ENCODE measurements around the gene NWD2. TPM values are rescaled to one million over a fixed set of nuclear protein-coding genes. Genes with fewer than 3 reads are reported as not detected.
A peak's percentile ranks its signal among the peaks of the same experiment; 100 is the strongest.

Gene NWD2
- total and polyA plus RNA-seq, 5 donors from 2014 or later, result not detected

DNA sequence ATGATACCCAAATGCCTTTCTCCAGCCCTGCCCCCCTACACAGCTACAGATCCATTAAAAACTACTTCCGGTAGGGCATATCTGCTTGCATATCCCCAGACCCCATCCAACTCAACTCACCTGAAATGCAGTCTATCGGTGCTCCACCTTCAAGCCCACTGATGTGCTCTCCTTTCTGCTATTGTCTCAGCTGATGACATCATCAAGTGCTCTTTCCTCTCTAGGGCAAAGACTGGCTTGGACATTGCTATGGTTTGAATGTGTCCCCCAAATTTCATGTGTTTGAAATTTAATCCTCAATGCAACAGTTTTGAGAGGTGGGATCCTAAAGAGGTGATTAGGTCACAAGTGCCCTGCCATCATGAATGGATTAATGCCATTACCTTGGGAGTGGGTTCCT, 229.3 kb downstream of the NWD2 start:
- H3K4me1 ChIP-seq (ENCODE audit: control insufficient read depth, insufficient read depth, low read length, poor library complexity, severe bottlenecking), result no peaks in the 10 kb centered on the region
- H3K4me3 Mint-ChIP-seq, result no peak overlapping the region
- peaks cover 0 to 4% (median 0%) of the 10 kb centered on the region in 7 donors for H3K9me3 Mint-ChIP-seq
- H3K27me3 Mint-ChIP-seq, result peaks cover 18% of the 10 kb centered on the region
- ATAC-seq (ENCODE audit: low read depth in 2 of 2) (no peak), DNase-seq (no peak)
- no peaks in the 10 kb centered on the region for H3K36me3 ChIP-seq (ENCODE audit: control insufficient read depth, insufficient read depth, low read length)
- H3K27ac ChIP-seq (ENCODE audit: insufficient read depth, low read length, poor library complexity, severe bottlenecking), result no peak overlapping the region
- H3K4me3 ChIP-seq (ENCODE audit: low read depth, low read length), result no peak overlapping the region
- no peaks in the 10 kb centered on the region for H3K9me3 ChIP-seq (ENCODE audit: control insufficient read depth in 2 of 2, low read length in 2 of 2)
- no peaks in the 10 kb centered on the region for H3K36me3 Mint-ChIP-seq
- H3K27me3 ChIP-seq (ENCODE audit: control insufficient read depth, insufficient read depth, low read length), result peaks cover 13% of the 10 kb centered on the region
- no peaks in the 10 kb centered on the region for H3K4me1 Mint-ChIP-seq
- peak overlapping the region in 1 of 3 donors; percentile 43 for H3K27ac Mint-ChIP-seq

DNA sequence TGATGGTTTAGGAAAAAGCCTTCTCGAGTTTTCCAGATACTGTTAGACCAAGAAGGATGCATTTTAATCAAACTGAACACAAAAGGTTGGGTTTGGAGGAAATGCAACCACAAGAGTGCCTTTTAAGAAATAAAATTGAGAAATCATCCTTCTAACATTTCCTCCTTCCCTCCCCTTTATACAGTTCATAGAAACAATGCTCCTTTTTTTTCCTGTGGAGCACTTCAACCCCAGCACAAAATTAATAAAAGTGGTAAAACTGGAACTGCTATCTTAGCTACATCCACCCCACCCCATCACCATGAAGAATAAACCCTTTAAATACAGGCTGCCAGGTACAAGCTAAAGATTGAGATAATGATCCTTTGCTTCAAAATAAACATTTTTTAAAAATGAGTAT, 230.5 kb downstream of the NWD2 start:
- no peak overlapping the region for H3K4me3 ChIP-seq (ENCODE audit: low read depth, low read length)
- no peaks in the 10 kb centered on the region for H3K36me3 ChIP-seq (ENCODE audit: control insufficient read depth, insufficient read depth, low read length)
- H3K9me3 ChIP-seq (ENCODE audit: control insufficient read depth in 2 of 2, low read length in 2 of 2), result no peaks in the 10 kb centered on the region
- Mint-ChIP-seq H3K9me3 (peaks cover 0 to 4% (median 2%) of the 10 kb centered on the region in 7 donors), H3K4me3 (no peak overlapping the region), H3K27ac (no peak overlapping the region), H3K27me3 (peaks cover 22% of the 10 kb centered on the region), H3K4me1 (peaks cover 0 to 6% (median 0%) of the 10 kb centered on the region in 4 donors), H3K36me3 (no peaks in the 10 kb centered on the region)
- H3K27me3 ChIP-seq (ENCODE audit: control insufficient read depth, insufficient read depth, low read length), result peaks cover 13% of the 10 kb centered on the region
- no peak for ATAC-seq (ENCODE audit: low read depth in 2 of 2)
- no peak overlapping the region for H3K27ac ChIP-seq (ENCODE audit: insufficient read depth, low read length, poor library complexity, severe bottlenecking)
- DNase-seq, result no peak
- no peaks in the 10 kb centered on the region for H3K4me1 ChIP-seq (ENCODE audit: control insufficient read depth, insufficient read depth, low read length, poor library complexity, severe bottlenecking)

DNA sequence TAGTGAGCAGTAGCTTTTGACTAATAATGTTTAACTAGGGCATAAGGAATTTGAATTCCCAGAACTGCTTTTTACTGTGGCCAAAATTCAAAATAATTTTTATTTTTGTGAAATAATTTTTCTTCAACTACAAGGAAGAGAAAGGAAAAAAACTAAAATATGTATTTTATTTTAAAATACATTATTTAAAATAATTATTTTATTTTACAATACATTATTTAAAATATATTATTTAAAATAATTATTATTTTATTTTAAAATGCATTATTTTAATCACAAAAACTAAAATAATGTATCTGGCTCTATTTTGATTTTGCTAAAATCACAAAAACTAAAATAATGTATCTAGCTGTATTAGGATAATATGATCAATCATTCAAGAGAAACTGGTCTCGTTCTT, 231.2 kb downstream of the NWD2 start:
- DNase-seq (no peak), ATAC-seq (ENCODE audit: low read depth in 2 of 2) (no peak)
- peaks cover 0 to 8% (median 2%) of the 10 kb centered on the region in 7 donors for H3K9me3 Mint-ChIP-seq
- no peak overlapping the region for H3K27ac Mint-ChIP-seq
- Histone ChIP-seq H3K36me3 (ENCODE audit: control insufficient read depth, insufficient read depth, low read length) (no peaks in the 10 kb centered on the region), H3K27me3 (ENCODE audit: control insufficient read depth, insufficient read depth, low read length) (peaks cover 12% of the 10 kb centered on the region), H3K9me3 (ENCODE audit: control insufficient read depth in 2 of 2, low read length in 2 of 2) (no peaks in the 10 kb centered on the region), H3K27ac (ENCODE audit: insufficient read depth, low read length, poor library complexity, severe bottlenecking) (no peak overlapping the region), H3K4me1 (ENCODE audit: control insufficient read depth, insufficient read depth, low read length, poor library complexity, severe bottlenecking) (no peaks in the 10 kb centered on the region), H3K4me3 (ENCODE audit: low read depth, low read length) (no peak overlapping the region)
- peaks cover 0 to 6% (median 0%) of the 10 kb centered on the region in 4 donors for H3K4me1 Mint-ChIP-seq
- H3K36me3 Mint-ChIP-seq, result no peaks in the 10 kb centered on the region
- no peak overlapping the region for H3K4me3 Mint-ChIP-seq
- peaks cover 18% of the 10 kb centered on the region for H3K27me3 Mint-ChIP-seq

DNA sequence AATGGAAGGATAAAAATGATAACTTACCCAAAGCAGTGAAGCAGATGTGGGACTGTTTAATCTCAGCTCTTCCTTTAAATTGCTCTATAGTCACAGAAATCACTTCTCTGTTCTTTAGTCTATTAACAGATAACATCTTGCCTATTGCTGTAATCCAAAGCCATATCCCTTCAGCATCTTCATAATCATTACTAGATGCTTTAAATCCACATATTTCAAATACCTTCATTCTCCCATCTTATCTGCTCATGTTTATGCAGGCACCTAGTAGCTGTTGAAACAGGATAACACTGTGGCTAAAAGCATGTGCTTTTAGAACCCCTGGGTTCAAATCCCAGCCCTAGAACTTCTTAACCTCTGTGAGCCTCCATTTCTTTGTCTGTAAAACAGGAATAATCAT, 231.7 kb downstream of the NWD2 start:
- Histone ChIP-seq H3K4me1 (ENCODE audit: control insufficient read depth, insufficient read depth, low read length, poor library complexity, severe bottlenecking) (no peaks in the 10 kb centered on the region), H3K27me3 (ENCODE audit: control insufficient read depth, insufficient read depth, low read length) (peaks cover 12% of the 10 kb centered on the region), H3K27ac (ENCODE audit: insufficient read depth, low read length, poor library complexity, severe bottlenecking) (no peak overlapping the region), H3K36me3 (ENCODE audit: control insufficient read depth, insufficient read depth, low read length) (no peaks in the 10 kb centered on the region), H3K9me3 (ENCODE audit: control insufficient read depth in 2 of 2, low read length in 2 of 2) (no peaks in the 10 kb centered on the region), H3K4me3 (ENCODE audit: low read depth, low read length) (no peak overlapping the region)
- peaks cover 0 to 6% (median 0%) of the 10 kb centered on the region in 4 donors for H3K4me1 Mint-ChIP-seq
- no peak overlapping the region for H3K27ac Mint-ChIP-seq
- peaks cover 18% of the 10 kb centered on the region for H3K27me3 Mint-ChIP-seq
- H3K4me3 Mint-ChIP-seq, result no peak overlapping the region
- DNase-seq, result no peak
- H3K36me3 Mint-ChIP-seq, result no peaks in the 10 kb centered on the region
- no peak for ATAC-seq (ENCODE audit: low read depth in 2 of 2)
- peaks cover 0 to 8% (median 2%) of the 10 kb centered on the region in 7 donors for H3K9me3 Mint-ChIP-seq

DNA sequence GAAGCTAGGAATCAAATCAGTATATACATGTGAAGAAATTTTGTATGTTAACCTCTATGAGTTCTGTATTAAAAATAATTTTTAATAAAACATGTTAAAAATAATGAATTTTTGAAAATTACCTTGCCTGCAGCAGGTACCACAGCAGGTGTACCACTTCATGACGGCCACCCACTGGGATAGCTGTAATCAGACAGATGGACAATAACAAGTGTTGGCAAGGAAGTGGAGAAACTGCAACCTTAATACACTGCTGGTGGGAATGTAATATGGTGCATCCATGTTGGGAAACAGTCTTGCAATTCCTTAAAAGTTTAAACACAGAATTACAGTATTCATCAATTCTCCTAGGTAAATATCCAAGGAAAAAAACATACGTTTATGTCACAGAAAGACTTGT, 232.1 kb downstream of the NWD2 start:
- Histone ChIP-seq H3K4me1 (ENCODE audit: control insufficient read depth, insufficient read depth, low read length, poor library complexity, severe bottlenecking) (no peaks in the 10 kb centered on the region), H3K9me3 (ENCODE audit: control insufficient read depth in 2 of 2, low read length in 2 of 2) (no peaks in the 10 kb centered on the region), H3K27ac (ENCODE audit: insufficient read depth, low read length, poor library complexity, severe bottlenecking) (no peak overlapping the region), H3K4me3 (ENCODE audit: low read depth, low read length) (no peak overlapping the region), H3K27me3 (ENCODE audit: control insufficient read depth, insufficient read depth, low read length) (peaks cover 12% of the 10 kb centered on the region), H3K36me3 (ENCODE audit: control insufficient read depth, insufficient read depth, low read length) (no peaks in the 10 kb centered on the region)
- Mint-ChIP-seq H3K27me3 (peaks cover 14% of the 10 kb centered on the region), H3K36me3 (no peaks in the 10 kb centered on the region), H3K27ac (no peak overlapping the region), H3K9me3 (peaks cover 0 to 8% (median 2%) of the 10 kb centered on the region in 7 donors), H3K4me1 (peaks cover 0 to 6% (median 2%) of the 10 kb centered on the region in 4 donors), H3K4me3 (no peak overlapping the region)
- ATAC-seq (ENCODE audit: low read depth in 2 of 2) (no peak), DNase-seq (no peak)

DNA sequence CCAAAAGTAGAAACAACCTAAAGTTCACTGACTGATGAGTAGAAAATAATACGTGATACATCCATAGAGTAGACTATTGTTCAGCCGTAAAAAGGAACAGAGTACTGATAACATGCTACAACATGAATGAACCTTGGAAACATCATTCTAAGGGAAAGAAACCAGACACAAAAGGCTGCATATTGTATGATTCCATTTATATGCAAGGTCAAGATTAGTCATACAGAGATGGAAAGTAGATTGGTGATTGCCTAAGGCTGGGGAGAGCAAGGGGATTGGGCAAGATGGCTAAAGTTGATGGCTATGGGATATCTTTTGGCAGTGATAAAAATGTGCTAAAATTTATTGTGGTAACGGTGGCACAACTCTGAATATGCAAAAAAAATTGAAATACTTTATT, 232.6 kb downstream of the NWD2 start:
- no peak for DNase-seq
- Mint-ChIP-seq H3K36me3 (no peaks in the 10 kb centered on the region), H3K27me3 (peaks cover 14% of the 10 kb centered on the region), H3K27ac (no peak overlapping the region), H3K9me3 (peaks cover 0 to 8% (median 2%) of the 10 kb centered on the region in 7 donors), H3K4me1 (peaks cover 0 to 6% (median 2%) of the 10 kb centered on the region in 4 donors), H3K4me3 (no peak overlapping the region)
- Histone ChIP-seq H3K27me3 (ENCODE audit: control insufficient read depth, insufficient read depth, low read length) (peaks cover 10% of the 10 kb centered on the region), H3K27ac (ENCODE audit: insufficient read depth, low read length, poor library complexity, severe bottlenecking) (no peak overlapping the region), H3K36me3 (ENCODE audit: control insufficient read depth, insufficient read depth, low read length) (no peaks in the 10 kb centered on the region), H3K4me1 (ENCODE audit: control insufficient read depth, insufficient read depth, low read length, poor library complexity, severe bottlenecking) (no peaks in the 10 kb centered on the region), H3K4me3 (ENCODE audit: low read depth, low read length) (no peak overlapping the region), H3K9me3 (ENCODE audit: control insufficient read depth in 2 of 2, low read length in 2 of 2) (no peaks in the 10 kb centered on the region)
- ATAC-seq (ENCODE audit: low read depth in 2 of 2), result no peak

DNA sequence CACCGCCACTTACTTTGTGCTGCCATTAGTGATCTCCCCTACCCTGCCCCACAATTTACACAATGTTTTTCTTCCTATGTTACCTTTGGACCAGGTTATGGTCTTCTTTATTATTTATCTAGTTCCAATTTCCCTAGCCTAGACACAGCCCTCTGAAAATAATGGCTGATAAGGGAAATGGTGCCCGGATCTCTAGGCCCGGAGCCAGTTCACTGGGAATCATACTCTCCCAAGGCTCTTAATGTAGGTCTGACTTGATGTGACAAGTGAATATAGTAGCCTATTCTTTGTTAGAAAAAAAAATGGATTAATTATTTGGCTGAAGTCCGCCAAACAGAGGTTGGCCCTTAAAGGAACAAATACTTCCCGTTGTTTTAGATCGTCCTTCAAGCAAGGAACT, 233.6 kb downstream of the NWD2 start:
- no peaks in the 10 kb centered on the region for H3K36me3 ChIP-seq (ENCODE audit: control insufficient read depth, insufficient read depth, low read length)
- no peaks in the 10 kb centered on the region for H3K36me3 Mint-ChIP-seq
- H3K9me3 Mint-ChIP-seq, result peaks cover 0 to 8% (median 2%) of the 10 kb centered on the region in 7 donors
- no peak overlapping the region for H3K4me3 ChIP-seq (ENCODE audit: low read depth, low read length)
- peaks cover 0 to 6% (median 2%) of the 10 kb centered on the region in 4 donors for H3K4me1 Mint-ChIP-seq
- H3K4me3 Mint-ChIP-seq, result no peak overlapping the region
- peaks cover 10% of the 10 kb centered on the region for H3K27me3 ChIP-seq (ENCODE audit: control insufficient read depth, insufficient read depth, low read length)
- H3K27ac Mint-ChIP-seq, result peak overlapping the region in 1 of 3 donors; percentile 22
- no peak for ATAC-seq (ENCODE audit: low read depth in 2 of 2)
- no peaks in the 10 kb centered on the region for H3K9me3 ChIP-seq (ENCODE audit: control insufficient read depth in 2 of 2, low read length in 2 of 2)
- no peaks in the 10 kb centered on the region for H3K4me1 ChIP-seq (ENCODE audit: control insufficient read depth, insufficient read depth, low read length, poor library complexity, severe bottlenecking)
- no peak for DNase-seq
- H3K27me3 Mint-ChIP-seq, result peaks cover 14% of the 10 kb centered on the region
- no peak overlapping the region for H3K27ac ChIP-seq (ENCODE audit: insufficient read depth, low read length, poor library complexity, severe bottlenecking)

DNA sequence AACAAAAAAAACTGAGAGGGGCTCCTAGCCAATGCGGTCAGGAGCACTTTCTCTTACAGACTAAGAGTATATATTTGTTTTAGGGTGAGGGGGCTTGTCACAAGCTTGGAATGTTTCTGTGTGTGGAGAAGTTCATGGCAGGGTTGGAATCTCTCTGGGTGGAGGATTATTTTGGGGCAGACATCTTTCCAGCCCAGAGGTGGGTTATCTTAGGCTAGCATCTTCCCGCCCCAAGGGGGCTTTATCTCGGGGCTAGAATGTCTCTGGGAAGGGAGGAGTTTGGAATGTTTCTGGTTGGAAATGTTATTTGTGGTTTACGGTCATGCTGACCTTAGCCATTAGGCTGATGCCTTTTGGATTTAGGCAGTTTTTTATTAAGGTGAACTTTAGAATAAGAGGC, 236.0 kb downstream of the NWD2 start:
- no peak overlapping the region for H3K4me3 ChIP-seq (ENCODE audit: low read depth, low read length)
- Mint-ChIP-seq H3K4me3 (no peak overlapping the region), H3K27ac (no peak overlapping the region), H3K4me1 (peaks cover 0 to 6% (median 2%) of the 10 kb centered on the region in 4 donors), H3K9me3 (peaks cover 0 to 6% (median 0%) of the 10 kb centered on the region in 7 donors), H3K36me3 (no peaks in the 10 kb centered on the region), H3K27me3 (peaks cover 9% of the 10 kb centered on the region)
- H3K27me3 ChIP-seq (ENCODE audit: control insufficient read depth, insufficient read depth, low read length), result peaks cover 10% of the 10 kb centered on the region
- no peaks in the 10 kb centered on the region for H3K36me3 ChIP-seq (ENCODE audit: control insufficient read depth, insufficient read depth, low read length)
- H3K9me3 ChIP-seq (ENCODE audit: control insufficient read depth in 2 of 2, low read length in 2 of 2), result no peaks in the 10 kb centered on the region
- H3K4me1 ChIP-seq (ENCODE audit: control insufficient read depth, insufficient read depth, low read length, poor library complexity, severe bottlenecking), result no peaks in the 10 kb centered on the region
- ATAC-seq (ENCODE audit: low read depth in 2 of 2), result no peak
- no peak overlapping the region for H3K27ac ChIP-seq (ENCODE audit: insufficient read depth, low read length, poor library complexity, severe bottlenecking)
- DNase-seq, result no peak
